GM18502 (cell line): ENCODE data around the gene STOX2.

Experiments
- ATAC-seq: cut with Tn5 transposase; IDR thresholded peaks from one replicate; pipeline ENCODE4 v1.9.1; 2021; ENCODE audit warnings: mild to moderate bottlenecking; ENCODE audit not compliant: unreplicated experiment, poor library complexity

STOX2 gene, protein sequence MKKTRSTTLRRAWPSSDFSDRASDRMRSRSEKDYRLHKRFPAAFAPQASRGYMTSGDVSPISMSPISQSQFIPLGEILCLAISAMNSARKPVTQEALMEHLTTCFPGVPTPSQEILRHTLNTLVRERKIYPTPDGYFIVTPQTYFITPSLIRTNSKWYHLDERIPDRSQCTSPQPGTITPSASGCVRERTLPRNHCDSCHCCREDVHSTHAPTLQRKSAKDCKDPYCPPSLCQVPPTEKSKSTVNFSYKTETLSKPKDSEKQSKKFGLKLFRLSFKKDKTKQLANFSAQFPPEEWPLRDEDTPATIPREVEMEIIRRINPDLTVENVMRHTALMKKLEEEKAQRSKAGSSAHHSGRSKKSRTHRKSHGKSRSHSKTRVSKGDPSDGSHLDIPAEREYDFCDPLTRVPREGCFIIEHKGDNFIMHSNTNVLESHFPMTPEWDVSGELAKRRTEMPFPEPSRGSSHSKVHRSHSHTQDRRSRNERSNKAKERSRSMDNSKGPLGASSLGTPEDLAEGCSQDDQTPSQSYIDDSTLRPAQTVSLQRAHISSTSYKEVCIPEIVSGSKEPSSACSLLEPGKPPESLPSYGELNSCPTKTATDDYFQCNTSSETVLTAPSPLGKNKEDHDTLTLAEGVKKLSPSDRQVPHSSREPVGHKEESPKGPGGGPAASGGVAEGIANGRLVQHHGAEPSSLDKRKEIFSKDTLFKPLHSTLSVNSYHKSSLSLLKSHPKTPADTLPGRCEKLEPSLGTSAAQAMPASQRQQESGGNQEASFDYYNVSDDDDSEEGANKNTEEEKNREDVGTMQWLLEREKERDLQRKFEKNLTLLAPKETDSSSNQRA (N-terminal part only)

DNA sequence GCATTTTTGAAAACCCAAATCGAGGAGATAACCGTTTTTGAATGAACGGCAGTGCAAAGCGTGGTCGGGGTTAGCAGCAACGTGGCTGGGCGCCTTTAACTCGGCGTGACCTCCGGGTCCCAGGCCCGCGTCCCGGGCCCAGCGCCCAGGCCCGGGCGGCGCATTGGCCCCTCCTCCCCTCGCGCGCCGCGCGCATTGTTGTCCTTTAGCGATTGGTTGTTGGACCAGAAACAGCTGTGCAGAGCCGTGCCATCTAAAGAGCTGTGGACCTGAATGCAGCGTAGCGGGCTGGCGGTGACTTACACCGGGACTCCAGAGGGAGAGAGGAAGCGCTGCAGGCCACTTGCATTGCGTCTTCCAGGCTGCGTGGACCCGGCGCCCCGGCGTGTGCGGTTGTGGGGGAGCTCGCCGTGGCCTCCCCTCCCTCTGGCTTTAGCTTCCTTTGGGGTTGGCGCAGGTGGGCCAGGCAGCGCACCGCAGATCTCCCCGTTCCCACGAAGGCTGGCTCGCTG is at the start of gene STOX2:
Gene STOX2, plus strand, starts transcription at position 227 of the 512 bp plus-strand sequence. CDS start 1,484 bp downstream, outside the sequence.
- no peak for ATAC-seq

GRCh38 chr4:183855323-183856190 is 49.5 kb upstream of the STOX2 start:
- ATAC-seq, result no peak

DNA sequence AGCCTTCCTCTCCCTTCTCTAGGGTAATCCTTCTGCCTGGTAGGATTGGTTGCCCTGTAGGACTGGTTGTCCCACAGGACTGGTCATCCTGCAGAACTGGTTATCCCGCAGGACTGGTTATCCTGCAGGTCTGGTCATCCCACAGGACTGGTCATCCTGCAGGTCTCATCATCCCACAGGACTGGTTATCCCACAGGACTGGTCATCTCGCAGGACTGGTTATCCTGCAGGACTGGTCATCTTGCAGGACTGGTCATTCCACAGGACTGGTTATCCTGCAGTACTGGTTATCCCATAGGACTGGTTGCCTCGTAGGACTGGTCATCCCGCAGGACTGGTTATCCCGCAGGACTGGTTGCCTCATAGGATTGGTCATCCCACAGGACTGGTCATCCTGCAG is 48.1 kb upstream of the STOX2 start:
- ATAC-seq, result no peak

- no peak for ATAC-seq
Measured at GRCh38 chr4:183858011-183858615, 47.0 kb upstream of the STOX2 start.

DNA sequence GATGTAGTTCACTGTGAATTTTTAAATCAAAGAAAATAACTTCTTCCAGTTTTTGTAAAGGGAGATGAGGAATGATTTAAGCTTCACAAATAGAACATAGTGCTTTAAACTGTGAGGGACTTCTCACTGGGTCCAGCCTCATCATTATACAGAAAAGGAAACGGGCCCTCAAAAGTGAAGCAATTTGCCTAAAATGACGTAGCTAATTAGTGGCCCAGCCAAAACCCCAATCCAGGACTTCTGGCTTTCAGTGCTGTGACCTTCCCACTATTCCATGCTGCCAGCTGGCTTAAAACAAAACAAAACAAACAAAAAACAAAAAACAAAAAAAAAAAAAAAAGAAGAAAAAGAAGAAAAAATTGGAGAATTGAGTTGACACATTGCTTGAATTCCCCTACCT is 45.0 kb upstream of the STOX2 start:
- ATAC-seq, result no peak

GRCh38 chr4:183860731-183861130 is 44.4 kb upstream of the STOX2 start:
- no peak for ATAC-seq

DNA sequence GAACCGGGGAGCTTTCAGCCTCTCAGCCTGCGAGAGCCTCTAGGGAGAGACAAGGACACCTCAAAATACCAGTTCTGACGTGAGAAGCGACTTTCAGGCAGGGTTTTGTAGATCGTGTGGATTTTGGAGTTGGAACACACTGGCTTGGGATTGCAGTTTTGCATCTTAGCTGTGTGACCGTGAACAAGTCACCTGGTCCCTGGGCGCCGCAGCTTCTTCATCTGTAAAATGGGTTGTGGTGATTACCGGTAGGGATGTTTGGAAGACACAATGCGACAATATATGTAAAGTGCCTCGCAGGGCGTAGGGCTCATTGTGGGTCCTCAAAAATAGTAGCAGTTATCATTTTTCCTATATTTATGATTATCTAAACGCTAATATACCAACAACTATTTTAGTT is 43.7 kb upstream of the STOX2 start:
- no peak for ATAC-seq

- no peak for ATAC-seq
Measured at GRCh38 chr4:183863155-183863825, 41.8 kb upstream of the STOX2 start.

DNA sequence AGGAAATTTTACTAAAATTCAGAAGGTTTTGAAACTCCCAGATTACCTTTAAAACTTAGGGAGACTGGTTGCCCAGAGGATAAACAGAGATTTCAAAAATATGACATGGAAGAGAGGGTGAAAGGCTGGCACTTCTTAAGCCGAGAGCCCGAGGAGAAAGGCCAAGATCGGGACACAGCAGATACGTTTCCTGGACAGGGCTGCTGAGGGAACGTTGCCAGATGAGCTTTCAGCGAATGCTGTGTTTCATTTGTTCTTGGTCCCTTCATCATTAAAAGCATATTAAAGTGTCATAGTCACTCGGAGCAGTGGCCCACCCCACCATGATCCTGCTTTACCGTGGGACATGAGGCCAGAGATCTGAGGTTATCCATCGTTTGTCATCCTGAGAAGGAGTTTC is 37.9 kb upstream of the STOX2 start:
- no peak for ATAC-seq

DNA sequence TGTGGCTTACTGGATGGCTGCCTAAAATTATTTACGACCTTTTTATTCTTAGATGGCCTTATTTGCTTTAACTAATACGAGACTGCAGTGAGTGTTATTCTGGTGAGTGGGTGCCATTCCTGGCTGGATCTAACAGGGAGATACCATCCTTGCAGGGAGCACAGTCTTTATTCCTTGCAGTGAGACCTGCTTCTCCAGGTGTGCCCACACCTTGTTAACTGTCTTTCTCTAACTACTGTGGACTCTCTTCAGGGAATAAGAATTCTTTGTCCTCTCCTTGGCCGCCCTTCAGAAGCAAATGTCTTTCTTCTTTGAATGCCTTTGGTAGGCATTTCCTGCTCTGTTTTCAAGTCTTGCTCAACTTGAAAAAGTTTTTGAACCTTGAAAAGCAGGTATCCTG is 34.1 kb upstream of the STOX2 start:
- no peak for ATAC-seq

- no peak for ATAC-seq
Measured at GRCh38 chr4:183871581-183871980, 33.5 kb upstream of the STOX2 start.

DNA sequence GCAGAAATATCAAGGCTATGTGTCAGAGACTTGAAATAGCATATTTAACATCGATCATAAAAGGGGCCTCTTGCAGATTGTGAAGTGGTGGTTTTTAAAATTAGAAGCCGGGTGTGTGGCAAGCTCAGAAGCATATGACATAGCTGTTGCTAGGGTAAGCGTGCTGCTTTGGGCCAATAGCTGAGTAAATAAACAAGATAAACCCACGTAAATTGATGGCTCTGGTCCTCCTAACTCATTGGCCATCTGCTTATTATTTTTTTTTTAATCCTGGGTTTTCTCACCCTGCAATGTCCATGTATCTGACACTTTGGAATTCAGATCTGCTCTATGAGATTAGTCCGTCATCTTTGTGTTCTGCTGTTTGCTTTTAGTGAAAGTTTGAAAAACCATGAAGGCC is 32.6 kb upstream of the STOX2 start:
- no peak for ATAC-seq

- no peak for ATAC-seq
Measured at GRCh38 chr4:183873409-183874185, 31.5 kb upstream of the STOX2 start.

DNA sequence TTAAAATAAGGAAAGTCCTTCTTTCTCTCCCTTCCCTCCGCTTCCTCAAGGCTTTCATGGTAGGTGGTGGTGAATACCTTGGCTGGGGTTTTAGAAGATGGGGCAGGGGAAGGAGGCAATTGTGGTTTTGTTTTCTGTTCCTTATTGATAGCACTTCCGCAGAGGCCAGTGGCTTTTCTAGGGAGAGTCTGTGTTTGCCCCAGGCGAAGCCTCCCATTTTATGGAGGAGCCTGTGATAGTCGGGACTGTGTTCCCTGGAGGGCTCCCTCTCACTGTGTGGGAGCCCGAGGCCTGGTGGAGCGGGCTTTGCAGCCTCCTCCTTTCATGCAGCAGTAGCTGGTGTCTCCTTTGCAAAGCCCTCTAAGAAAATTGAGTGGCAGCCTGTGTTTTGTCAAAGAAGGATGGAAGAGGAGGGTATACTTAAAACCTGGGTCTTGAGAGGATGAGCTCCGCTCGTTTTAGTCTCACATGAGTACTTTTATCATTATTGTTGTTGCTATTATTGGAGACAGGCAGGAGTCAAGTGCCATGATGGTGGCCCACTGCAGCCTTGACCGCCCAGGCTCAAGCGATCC is 29.8 kb upstream of the STOX2 start:
- ATAC-seq, result no peak

- ATAC-seq, result no peak
Measured at GRCh38 chr4:183876268-183876934, 28.7 kb upstream of the STOX2 start.

DNA sequence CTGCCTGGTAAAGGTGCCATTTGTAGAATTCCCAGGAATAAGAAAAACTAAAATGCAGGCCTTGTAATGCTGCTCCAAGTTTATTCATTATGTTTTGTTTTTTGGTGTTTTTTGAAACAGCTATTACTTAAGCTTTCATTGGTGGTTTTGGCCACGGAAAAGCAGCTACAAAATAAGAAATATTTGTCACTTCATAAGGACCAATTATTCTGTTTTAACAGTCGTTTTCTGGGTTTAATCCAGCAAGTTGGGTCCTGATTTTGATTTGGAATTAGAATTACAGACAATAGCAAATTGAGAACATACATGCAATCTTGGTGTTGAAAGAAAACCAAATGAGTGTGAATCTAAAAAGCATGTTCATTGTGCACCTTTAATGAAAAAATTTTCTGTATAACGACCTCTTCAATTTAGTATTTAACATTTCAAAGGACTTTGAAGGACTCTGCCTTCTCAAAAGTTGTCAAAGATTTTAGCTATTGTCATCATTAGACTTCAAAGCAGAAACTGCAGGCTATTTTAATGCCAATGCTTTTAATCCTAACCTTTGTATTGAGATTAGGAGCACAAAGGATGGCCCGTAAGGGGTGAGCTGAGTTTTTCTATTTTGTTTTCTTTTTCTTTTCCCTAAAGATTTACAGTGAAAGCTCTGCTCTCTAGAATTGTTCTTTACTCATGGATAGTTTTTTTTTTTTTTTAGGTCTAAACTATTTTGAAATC is 26.7 kb upstream of the STOX2 start:
- no peak for ATAC-seq

DNA sequence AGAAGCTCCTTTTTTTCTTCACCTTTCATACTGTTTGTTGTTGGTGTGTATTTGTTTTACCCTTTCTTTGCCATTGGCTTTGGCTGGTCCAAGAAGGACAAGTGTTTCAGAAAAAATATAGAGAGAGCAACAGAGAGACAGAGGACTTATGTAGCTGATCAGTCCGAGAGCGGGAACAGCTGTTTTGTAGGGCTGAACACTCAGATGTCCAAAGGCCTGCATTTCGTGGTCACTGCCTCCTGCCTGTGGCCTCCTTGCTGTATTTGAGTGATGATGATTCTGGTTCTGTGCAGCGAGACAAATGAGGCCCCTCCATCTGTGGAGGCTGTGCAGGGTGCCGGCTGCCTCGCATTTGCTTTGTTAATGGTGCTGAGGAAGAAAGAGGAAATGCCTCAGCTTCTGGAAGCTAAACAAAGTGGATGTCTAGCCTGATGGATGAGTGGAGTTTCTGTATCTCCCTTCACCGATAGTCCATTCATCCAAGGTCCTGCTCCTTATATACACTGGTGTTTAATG is 19.8 kb upstream of the STOX2 start:
- no peak for ATAC-seq
